Endothelial cell of umbilical vein (primary cell): ENCODE data around the gene SMTNL1.

Experiments used
- EZH2 ChIP-seq: IDR thresholded peaks from 2 replicates; pipeline ENCODE4 v1.6.1; 2012; ENCODE audit warnings: borderline replicate concordance, low read depth, mild to moderate bottlenecking, moderate library complexity, low read length, inconsistent platforms; ENCODE audit not compliant: severe bottlenecking
- JUN ChIP-seq: IDR thresholded peaks from 2 replicates; pipeline ENCODE4 v1.6.1; 2011; ENCODE audit warnings: borderline replicate concordance, low read depth; ENCODE audit not compliant: insufficient read length, insufficient read depth
- POLR2A ChIP-seq: IDR thresholded peaks from 2 replicates; pipeline ENCODE4 v1.6.1; 2012; ENCODE audit warnings: low read depth, mild to moderate bottlenecking, control low read depth, low read length
- TF ChIP-seq, protein P1 (sequence below): IDR thresholded peaks from 2 replicates; pipeline ENCODE4 v1.6.1; 2011; ENCODE audit not compliant: insufficient read depth, insufficient read length
- TF ChIP-seq, protein P2 (sequence below), 2 donors: IDR thresholded peaks; 1 replicate in 1 of 2; 2 replicates in 1 of 2; pipeline ENCODE4 v1.5.1; 2011; ENCODE audit warnings: low read length in 2 of 2, mild to moderate bottlenecking in 2 of 2, moderate library complexity in 2 of 2, control low read depth in 1 of 2, inconsistent platforms in 1 of 2, low read depth in 1 of 2; ENCODE audit not compliant: insufficient read depth in 1 of 2; ENCODE audit errors: extremely low read depth in 1 of 2

DNA sequence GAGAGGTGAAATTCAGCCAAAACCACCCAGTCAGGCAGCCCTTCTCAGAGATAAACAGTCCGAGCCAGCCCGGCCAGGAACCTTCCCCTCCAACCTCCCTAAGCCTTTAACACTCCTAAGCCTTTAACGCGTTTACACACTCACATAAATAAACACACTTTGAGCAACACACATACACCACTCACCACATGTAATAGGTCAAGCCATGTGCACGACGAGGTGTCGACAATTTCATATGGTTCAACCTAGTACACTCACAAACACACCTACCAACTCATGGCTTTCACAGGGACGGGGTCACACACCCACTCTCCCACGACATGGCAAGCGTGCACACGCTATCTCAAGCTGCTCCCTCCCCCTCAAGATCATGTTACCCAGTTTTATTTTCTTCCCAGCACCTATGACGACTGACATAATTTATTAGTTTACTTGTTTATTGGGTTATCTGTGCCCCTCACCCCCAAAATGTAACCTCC is 37.4 kb upstream of the SMTNL1 start:
- TF ChIP-seq, protein P1, sequence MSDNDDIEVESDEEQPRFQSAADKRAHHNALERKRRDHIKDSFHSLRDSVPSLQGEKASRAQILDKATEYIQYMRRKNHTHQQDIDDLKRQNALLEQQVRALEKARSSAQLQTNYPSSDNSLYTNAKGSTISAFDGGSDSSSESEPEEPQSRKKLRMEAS, result no peak
- TF ChIP-seq, protein P2, sequence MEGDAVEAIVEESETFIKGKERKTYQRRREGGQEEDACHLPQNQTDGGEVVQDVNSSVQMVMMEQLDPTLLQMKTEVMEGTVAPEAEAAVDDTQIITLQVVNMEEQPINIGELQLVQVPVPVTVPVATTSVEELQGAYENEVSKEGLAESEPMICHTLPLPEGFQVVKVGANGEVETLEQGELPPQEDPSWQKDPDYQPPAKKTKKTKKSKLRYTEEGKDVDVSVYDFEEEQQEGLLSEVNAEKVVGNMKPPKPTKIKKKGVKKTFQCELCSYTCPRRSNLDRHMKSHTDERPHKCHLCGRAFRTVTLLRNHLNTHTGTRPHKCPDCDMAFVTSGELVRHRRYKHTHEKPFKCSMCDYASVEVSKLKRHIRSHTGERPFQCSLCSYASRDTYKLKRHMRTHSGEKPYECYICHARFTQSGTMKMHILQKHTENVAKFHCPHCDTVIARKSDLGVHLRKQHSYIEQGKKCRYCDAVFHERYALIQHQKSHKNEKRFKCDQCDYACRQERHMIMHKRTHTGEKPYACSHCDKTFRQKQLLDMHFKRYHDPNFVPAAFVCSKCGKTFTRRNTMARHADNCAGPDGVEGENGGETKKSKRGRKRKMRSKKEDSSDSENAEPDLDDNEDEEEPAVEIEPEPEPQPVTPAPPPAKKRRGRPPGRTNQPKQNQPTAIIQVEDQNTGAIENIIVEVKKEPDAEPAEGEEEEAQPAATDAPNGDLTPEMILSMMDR (IDR thresholded peaks at IDR 0.05; ENCODE audit: extremely low read depth in 1 of 2, insufficient read depth in 1 of 2, low read depth in 1 of 2, low read length in 2 of 2), result no peak
- TF ChIP-seq JUN (no peak), EZH2 (no peak), POLR2A (no peak)
